COLO829 (cell line): ENCODE data around the gene GOLGA8N.

Experiments
- DNase-seq: peaks from one replicate; pipeline ENCODE4 v3.0.0; 2012; ENCODE audit warnings: low spot score

Gene GOLGA8N

DNA sequence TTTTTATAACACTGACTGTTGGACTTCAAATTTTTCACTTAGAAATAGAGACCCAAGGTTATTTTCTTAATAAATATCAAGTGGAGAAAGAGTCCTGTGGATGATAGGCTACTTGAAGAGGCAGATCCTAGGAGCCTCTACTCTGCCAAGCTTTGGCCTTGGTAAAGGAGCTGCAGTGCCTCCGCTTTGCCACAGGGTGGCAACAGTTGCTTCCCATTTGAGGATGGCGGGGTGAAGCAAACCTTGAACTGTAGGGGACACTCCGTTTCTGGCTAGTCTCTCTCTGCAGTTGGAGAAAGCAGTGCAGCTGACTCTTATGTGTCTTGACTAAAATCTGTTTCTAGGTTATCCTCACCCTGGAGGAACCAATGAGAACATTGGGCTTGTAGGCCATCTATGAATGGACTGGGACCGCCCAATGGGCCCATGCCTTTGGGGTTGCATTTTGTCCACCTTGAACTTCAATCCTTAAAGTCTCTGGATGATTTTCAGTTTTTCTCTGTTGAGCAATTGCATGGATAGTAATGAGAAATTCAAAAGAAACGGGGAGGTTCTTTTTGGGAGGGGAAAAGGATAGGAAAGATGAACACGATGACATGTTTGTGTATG lies 58.1 kb downstream of the GOLGA8N start:
- peak; percentile 66 for DNase-seq

DNA sequence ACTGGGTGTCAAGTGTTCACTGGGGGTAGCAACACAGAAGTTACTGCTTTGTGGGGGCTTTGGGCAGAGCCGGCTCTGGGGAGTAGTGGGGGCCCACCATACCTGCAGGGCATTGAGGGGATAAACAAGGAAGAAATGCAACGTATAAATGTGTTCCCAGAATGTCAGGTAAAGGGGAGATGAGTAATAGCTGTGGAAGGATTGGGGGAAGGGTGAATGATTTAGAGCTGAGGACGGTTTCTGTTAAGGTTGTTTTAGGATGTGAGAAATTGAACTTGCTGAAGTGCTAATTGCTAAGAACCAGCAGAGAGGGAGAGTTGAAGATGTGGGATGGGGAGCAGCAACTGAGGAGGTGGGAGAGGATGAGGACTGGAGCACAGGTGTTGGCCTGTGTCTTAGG lies 58.9 kb downstream of the GOLGA8N start:
- DNase-seq, result no peak

DNA sequence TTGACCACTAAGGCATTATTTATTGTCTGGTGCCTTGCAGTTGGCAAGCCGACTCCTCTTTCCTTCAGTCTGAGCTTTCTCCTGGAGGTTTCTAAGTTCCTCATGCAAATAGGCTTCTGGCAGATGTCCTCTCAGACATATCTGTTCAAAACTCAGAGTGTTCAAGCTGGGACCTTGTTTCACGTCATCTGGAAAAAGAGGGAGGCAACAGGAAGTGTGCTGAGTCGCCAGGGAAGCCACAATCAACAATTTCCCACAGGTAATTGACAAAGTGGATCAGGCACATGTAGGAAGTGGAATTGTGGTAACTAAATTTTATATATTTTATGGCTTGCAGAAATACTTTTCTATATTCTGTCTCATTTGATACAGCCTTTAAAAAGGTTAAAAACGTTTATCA lies 62.8 kb downstream of the GOLGA8N start:
- DNase-seq, result no peak

GRCh38 chr15:32656496-32656895 lies 63.2 kb downstream of the GOLGA8N start:
- DNase-seq, result no peak
